ENCODE measurements around the gene IP6K3.
A peak's percentile ranks its signal among the peaks of the same experiment; 100 is the strongest.

Gene IP6K3

GRCh38 chr6:33778444-33779121, 31.9 kb upstream of the IP6K3 start:
- no peak for DNase-seq (ENCODE audit: low read depth in 2 of 3, low spot score in 2 of 3)

GRCh38 chr6:33777398-33778388, 31.0 kb upstream of the IP6K3 start:
- DNase-seq (ENCODE audit: low read depth in 2 of 3, low spot score in 2 of 3): no peak

- no peak for DNase-seq (ENCODE audit: low read depth in 2 of 3, low spot score in 2 of 3)
Measured at GRCh38 chr6:33776764-33777163, 30.1 kb upstream of the IP6K3 start.

GRCh38 chr6:33776186-33776585, 29.5 kb upstream of the IP6K3 start:
- no peak for DNase-seq (ENCODE audit: low read depth in 2 of 3, low spot score in 2 of 3)

GRCh38 chr6:33774774-33775173, 28.1 kb upstream of the IP6K3 start:
- no peak for DNase-seq (ENCODE audit: low read depth in 2 of 3, low spot score in 2 of 3)

GRCh38 chr6:33772902-33773472, 26.3 kb upstream of the IP6K3 start:
- no peak for DNase-seq (ENCODE audit: low read depth in 2 of 3, low spot score in 2 of 3)

- no peak for DNase-seq (ENCODE audit: low read depth in 2 of 3, low spot score in 2 of 3)
Measured at GRCh38 chr6:33772082-33772830, 25.6 kb upstream of the IP6K3 start.

GRCh38 chr6:33771146-33772081, 24.7 kb upstream of the IP6K3 start:
- peak; percentile 32 to 36 (median 35) for DNase-seq (ENCODE audit: low read depth in 2 of 3, low spot score in 2 of 3)

GRCh38 chr6:33770833-33771145, 24.1 kb upstream of the IP6K3 start:
- DNase-seq (ENCODE audit: low read depth in 2 of 3, low spot score in 2 of 3): no peak

- no peak for DNase-seq (ENCODE audit: low read depth in 2 of 3, low spot score in 2 of 3)
Measured at GRCh38 chr6:33770124-33770832, 23.6 kb upstream of the IP6K3 start.

- DNase-seq (ENCODE audit: low read depth in 2 of 3, low spot score in 2 of 3): no peak
Measured at GRCh38 chr6:33769248-33769821, 22.6 kb upstream of the IP6K3 start.

- DNase-seq (ENCODE audit: low read depth in 2 of 3, low spot score in 2 of 3): peak; percentile 31 to 65 (median 64)
Measured at GRCh38 chr6:33768644-33769120, 22.0 kb upstream of the IP6K3 start.

- DNase-seq (ENCODE audit: low read depth in 2 of 3, low spot score in 2 of 3): no peak
Measured at GRCh38 chr6:33766921-33767907, 20.5 kb upstream of the IP6K3 start.

- DNase-seq (ENCODE audit: low read depth in 2 of 3, low spot score in 2 of 3): no peak
Measured at GRCh38 chr6:33765368-33765767, 18.7 kb upstream of the IP6K3 start.

GRCh38 chr6:33764036-33764435, 17.3 kb upstream of the IP6K3 start:
- DNase-seq (ENCODE audit: low read depth in 2 of 3, low spot score in 2 of 3): no peak

GRCh38 chr6:33763483-33763882, 16.8 kb upstream of the IP6K3 start:
- no peak for DNase-seq (ENCODE audit: low read depth in 2 of 3, low spot score in 2 of 3)

GRCh38 chr6:33762713-33763112, 16.0 kb upstream of the IP6K3 start:
- no peak for DNase-seq (ENCODE audit: low read depth in 2 of 3, low spot score in 2 of 3)

All from activated CD8-positive, alpha-beta memory T cell treated with anti-CD3 and anti-CD28 coated beads for 48 hours (primary cell).